ENCODE measurements around the gene STN1.
A peak's percentile ranks its signal among the peaks of the same experiment; 100 is the strongest.

STN1 gene

GRCh38 chr10:103929381-103929921 is 11.5 kb upstream of the STN1 start:
- DNase-seq (ENCODE audit: low spot score): no peak

- no peak for DNase-seq (ENCODE audit: low spot score)
Measured at GRCh38 chr10:103928784-103929183, 10.8 kb upstream of the STN1 start.

GRCh38 chr10:103926722-103927319 is 8.8 kb upstream of the STN1 start:
- DNase-seq (ENCODE audit: low spot score): no peak

- no peak for DNase-seq (ENCODE audit: low spot score)
Measured at GRCh38 chr10:103925591-103925990, 7.6 kb upstream of the STN1 start.

- peak; percentile 80 for DNase-seq (ENCODE audit: low spot score)
Measured at GRCh38 chr10:103923502-103923901, 5.5 kb upstream of the STN1 start.

- DNase-seq (ENCODE audit: low spot score): no peak
Measured at GRCh38 chr10:103922659-103923058, 4.7 kb upstream of the STN1 start.

GRCh38 chr10:103921750-103922195 is 3.8 kb upstream of the STN1 start:
- DNase-seq (ENCODE audit: low spot score): peak; percentile 30

- no peak for DNase-seq (ENCODE audit: low spot score)
Measured at GRCh38 chr10:103921248-103921647, 3.3 kb upstream of the STN1 start.

GRCh38 chr10:103919648-103920025 is 1.7 kb upstream of the STN1 start:
- DNase-seq (ENCODE audit: low spot score): no peak

- no peak for DNase-seq (ENCODE audit: low spot score)
Measured at GRCh38 chr10:103917302-103918052, 507 bp downstream of the STN1 start.

GRCh38 chr10:103916876-103917275 is 1.1 kb downstream of the STN1 start:
- no peak for DNase-seq (ENCODE audit: low spot score)

- no peak for DNase-seq (ENCODE audit: low spot score)
Measured at GRCh38 chr10:103916254-103916653, 1.7 kb downstream of the STN1 start.

- peak; percentile 20 for DNase-seq (ENCODE audit: low spot score)
Measured at GRCh38 chr10:103915796-103916195, 2.2 kb downstream of the STN1 start.

- no peak for DNase-seq (ENCODE audit: low spot score)
Measured at GRCh38 chr10:103912759-103913158, 5.2 kb downstream of the STN1 start.

- DNase-seq (ENCODE audit: low spot score): no peak
Measured at GRCh38 chr10:103911021-103911459, 6.9 kb downstream of the STN1 start.

GRCh38 chr10:103910442-103911012 is 7.5 kb downstream of the STN1 start:
- no peak for DNase-seq (ENCODE audit: low spot score)

- DNase-seq (ENCODE audit: low spot score): no peak
Measured at GRCh38 chr10:103905441-103905840, 12.5 kb downstream of the STN1 start.

- DNase-seq (ENCODE audit: low spot score): no peak
Measured at GRCh38 chr10:103901299-103901698, 16.7 kb downstream of the STN1 start.

GRCh38 chr10:103899312-103899711 is 18.7 kb downstream of the STN1 start:
- no peak for DNase-seq (ENCODE audit: low spot score)

GRCh38 chr10:103897241-103897774 is 20.7 kb downstream of the STN1 start:
- DNase-seq (ENCODE audit: low spot score): no peak

GRCh38 chr10:103896225-103896624 is 21.8 kb downstream of the STN1 start:
- DNase-seq (ENCODE audit: low spot score): no peak

GRCh38 chr10:103895411-103896186 is 22.4 kb downstream of the STN1 start:
- DNase-seq (ENCODE audit: low spot score): peak; percentile 77

All from kidney tubule cell (primary cell).